Stimulated activated CD4-positive, alpha-beta T cell treated with anti-CD3 and anti-CD28 coated beads, Interleukin-4, amount 100 ng/mL, for 1 hour (primary cell): ENCODE data around the gene PDE3A.

Source experiments
- DNase-seq: peaks from one replicate; pipeline ENCODE4 v3.0.0-alpha.2; 2020

PDE3A gene

GRCh38 chr12:20628226-20628787, 260.0 kb downstream of the PDE3A start:
- DNase-seq = no peak

- no peak for DNase-seq
These were observed 260.7 kb downstream of the PDE3A start for GRCh38 chr12:20628999-20629398.

DNA sequence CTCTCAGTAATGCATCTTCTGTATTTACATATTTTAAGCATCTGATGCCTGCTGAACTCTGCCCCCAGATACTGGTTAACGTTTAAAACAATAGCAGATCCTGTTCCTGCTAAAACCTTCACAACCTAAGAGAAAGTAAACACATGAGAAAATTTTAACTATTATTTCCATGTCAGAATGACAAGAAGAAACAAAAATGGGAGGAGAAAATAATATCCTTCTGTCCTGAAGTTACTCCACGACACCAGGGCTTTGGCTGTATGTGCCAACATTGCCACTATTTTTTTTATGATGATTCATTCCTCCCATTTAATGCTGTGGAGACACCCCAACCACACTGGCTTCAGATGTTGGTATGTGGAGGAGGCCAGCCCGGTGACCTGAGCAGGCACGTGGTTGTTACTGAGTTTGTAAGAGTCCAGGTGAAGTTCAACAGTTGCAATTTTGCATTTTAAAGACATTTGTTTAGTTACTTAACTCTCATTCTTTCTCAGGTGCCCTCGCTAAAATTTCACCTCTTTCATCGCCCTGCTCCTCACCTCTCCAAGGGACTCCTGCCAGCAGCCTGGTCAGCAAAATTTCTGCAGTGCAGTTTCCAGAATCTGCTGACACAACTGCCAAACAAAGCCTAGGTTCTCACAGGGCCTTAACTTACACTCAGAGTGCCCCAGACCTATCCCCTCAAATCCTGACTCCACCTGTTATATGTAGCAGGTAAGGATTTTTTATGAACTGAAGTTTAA, 261.2 kb downstream of the PDE3A start:
- DNase-seq = no peak

DNA sequence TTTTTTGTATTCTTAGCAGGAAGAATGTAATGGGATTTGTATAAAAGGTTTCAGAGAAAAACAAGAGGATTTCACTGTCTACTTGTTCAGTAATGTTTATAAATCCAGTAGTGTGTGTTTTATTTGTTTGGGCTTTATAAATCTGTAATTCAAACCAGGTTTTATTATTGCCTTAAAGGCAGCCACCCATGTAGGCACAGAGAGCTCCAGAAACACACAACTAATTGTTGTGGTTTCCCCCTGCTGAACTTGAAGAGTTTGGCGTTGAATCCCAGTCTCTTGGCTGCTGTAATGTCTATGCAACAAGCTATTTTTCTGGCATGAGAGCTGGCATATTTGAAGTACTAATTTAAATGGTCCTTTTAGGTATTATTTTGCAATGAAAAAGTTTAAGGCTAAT, 263.4 kb downstream of the PDE3A start:
- no peak for DNase-seq

DNA sequence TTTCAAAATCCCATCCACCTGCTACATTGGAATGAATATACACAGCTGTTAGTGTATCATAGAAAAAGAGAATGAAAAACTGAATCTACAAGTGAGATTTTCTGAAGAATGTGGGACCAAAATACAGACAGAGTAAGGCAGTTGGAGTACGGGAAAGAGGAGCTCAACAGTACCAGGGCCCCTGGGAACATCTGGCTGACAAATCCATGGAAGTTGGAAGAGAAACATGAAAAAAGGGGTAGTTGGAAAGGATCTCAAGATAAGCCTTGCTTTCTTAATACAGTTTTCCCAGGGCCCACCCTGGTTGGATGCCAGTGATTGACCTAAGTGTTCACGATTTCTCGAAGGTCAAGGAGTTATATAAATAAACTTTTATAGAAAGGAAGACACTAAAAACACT, 272.8 kb downstream of the PDE3A start:
- DNase-seq = no peak

GRCh38 chr12:20643822-20644221, 275.5 kb downstream of the PDE3A start:
- DNase-seq = no peak

DNA sequence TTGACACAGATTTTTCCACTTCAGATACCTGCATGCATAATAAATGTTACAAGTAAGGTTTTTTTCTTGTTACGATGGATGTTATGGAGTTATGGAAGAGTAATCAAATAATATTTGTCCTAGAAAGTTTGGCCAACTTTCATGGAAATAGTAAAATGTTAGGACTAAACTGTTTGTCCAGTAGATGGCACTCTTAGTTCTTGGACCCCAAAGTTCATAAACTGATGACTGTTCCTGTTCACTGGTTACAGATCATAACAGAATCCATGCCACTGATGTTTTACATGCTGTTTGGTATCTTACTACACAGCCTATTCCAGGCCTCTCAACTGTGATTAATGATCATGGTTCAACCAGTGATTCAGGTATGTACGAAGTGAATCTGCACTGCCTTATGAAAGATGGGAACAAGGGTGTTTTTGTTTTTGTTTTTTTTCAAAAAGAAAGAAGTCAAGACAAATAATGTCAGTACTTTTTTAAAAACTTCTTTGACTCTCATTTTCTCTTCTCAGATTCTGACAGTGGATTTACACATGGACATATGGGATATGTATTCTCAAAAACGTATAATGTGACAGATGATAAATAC, 278.0 kb downstream of the PDE3A start:
- DNase-seq = no peak

- no peak for DNase-seq
These were observed 285.5 kb downstream of the PDE3A start for GRCh38 chr12:20653871-20654270.

GRCh38 chr12:20656600-20656999, 288.3 kb downstream of the PDE3A start:
- no peak for DNase-seq

- no peak for DNase-seq
These were observed 289.2 kb downstream of the PDE3A start for GRCh38 chr12:20657496-20657895.

- DNase-seq = no peak
These were observed 313.0 kb downstream of the PDE3A start for GRCh38 chr12:20681334-20681733.

GRCh38 chr12:20695232-20695631, 326.9 kb downstream of the PDE3A start, which contains the start of gene SLCO1C1:
SLCO1C1 (plus strand) TSS chr12:20695332; CDS start chr12:20699577, 4,245 bp downstream.
- DNase-seq = no peak

GRCh38 chr12:20696181-20696905, 328.0 kb downstream of the PDE3A start:
- no peak for DNase-seq

DNA sequence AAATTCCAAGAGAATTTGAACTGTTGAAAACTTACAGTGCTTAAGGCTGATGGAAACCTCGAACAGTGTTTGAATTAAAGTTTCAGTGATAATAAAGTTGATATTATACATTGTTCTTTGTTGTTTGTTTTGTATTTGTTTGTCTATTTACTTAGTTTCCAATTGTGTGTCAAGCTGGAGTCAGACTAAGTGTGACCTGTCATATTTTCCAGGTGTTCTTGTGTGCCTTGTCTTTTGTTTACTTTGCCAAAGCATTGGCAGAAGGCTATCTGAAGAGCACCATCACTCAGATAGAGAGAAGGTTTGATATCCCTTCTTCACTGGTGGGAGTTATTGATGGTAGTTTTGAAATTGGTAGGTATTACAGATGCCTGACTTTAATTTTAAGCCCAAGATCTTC, 332.8 kb downstream of the PDE3A start:
- no peak for DNase-seq

- DNase-seq = no peak
These were observed 336.5 kb downstream of the PDE3A start for GRCh38 chr12:20704860-20705259.

DNA sequence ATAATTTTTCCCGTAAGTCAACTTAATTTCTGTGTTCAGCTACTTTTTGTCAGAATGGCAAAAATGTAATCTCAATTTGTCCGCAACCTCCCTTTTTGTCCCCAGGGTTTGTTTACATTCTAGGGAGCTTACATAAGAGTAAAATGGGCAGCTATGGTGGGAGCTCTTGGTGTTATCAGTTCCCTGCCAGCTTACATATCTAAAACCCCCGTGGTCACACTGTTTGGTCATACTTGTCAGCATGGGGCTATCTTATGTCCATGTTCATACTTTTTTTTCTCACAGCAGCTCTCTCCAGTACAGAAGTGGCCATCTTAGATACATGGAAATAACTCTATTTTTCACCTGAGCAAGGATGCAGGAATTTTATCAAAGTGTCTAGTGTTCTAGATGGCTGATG, 343.5 kb downstream of the PDE3A start:
- DNase-seq = no peak

DNA sequence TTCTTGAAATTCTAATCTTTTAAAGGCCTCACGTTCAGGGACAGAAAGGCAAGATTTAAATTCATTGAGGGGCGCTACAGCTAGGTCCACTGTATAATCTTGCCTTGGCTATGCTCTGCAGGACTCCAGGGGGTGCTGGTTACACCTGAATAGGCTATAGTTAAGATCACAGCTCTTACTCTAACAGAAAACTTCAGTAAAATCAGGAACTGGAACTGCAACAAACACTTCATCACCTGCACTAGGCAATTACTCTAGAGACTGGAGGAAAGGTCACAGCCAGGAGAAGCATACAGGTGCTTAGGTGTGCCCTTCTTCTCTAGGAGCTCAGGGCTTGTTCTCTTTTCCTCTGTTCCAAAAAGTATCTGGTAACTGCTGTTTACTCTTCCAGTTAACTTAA, 347.7 kb downstream of the PDE3A start:
- DNase-seq = no peak

DNA sequence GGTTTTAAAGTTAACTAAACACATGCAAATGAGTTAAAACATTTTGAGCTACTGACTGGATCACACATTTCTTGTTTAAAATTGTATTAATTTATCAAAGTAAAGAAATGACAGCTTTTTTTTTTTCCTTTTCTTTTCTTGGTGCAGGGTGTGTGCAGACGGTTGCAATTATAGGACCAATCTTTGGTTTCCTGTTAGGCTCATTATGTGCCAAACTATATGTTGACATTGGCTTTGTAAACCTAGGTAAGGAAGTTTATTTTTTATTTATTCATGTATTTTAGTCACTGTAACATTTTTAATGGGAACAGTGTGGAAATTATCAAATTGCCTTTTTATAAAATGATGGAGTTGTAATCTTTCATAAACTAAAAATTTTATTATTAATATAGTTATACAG, 348.6 kb downstream of the PDE3A start:
- no peak for DNase-seq

DNA sequence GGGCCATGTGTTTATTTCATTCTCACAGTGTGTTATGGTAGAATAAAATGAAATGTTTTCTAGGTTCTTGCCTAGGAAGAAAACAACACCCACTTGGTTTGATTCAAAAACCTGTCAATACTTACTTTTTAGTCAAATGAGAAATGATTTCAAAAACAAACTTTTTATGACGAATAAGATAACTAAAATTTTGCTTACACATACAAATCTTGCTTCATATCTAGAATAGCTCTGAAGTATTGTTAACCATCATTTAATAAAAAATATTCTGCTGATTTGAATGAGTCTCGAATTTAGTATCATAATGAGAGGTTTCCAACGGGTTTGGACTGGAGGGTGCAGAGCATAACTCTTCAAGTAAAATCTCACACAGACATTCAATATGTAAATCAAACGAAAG, 350.0 kb downstream of the PDE3A start:
- no peak for DNase-seq

- no peak for DNase-seq
These were observed 353.8 kb downstream of the PDE3A start for GRCh38 chr12:20722142-20722541.

GRCh38 chr12:20731274-20731673, 362.9 kb downstream of the PDE3A start:
- no peak for DNase-seq
